HG02571 (cell line): ENCODE data around the gene PPL.

ENCODE experiments used
- ATAC-seq: cut with Tn5 transposase; IDR thresholded peaks from one replicate; pipeline ENCODE4 v1.9.1; 2021; ENCODE audit warnings: mild to moderate bottlenecking, moderate library complexity; ENCODE audit not compliant: unreplicated experiment

The PPL gene

DNA sequence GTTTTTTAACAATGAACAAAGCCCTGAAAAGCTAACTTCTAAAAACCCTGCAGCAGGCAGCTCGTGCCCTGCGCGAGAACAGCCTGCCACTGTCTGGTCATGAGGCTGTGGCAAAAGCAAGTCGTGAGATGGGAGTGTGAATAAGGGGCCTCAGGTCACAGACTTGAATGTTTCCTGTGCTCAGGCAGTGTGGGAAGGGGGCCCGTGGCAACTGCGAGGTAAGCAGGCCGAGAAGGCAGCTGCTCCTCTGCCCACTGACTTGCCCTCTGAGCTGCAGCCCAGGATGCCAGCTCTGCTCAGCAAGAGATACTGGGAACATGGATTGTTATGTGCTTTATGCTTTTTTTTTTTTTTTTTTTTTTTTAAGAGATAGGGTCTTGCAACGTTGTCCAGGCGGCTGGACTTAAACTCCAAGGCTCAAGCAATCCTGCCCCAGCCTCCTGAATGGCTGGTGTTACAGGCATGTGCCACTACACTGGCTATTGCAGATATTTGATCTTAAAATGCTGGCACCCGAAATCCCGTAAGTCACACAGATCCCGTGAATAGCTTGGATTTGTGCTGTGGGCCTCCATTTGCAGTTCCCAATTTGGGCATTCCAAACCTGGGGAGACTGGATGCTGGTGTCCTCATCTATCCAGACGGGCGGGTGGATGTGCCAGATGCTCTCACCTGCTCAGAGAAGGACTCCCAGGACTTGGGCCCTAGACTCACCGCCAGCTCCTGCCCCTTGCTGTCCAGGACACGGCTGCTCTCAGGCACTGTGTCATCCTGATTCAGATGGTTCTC, 45.7 kb downstream of the PPL start:
- ATAC-seq: no peak

DNA sequence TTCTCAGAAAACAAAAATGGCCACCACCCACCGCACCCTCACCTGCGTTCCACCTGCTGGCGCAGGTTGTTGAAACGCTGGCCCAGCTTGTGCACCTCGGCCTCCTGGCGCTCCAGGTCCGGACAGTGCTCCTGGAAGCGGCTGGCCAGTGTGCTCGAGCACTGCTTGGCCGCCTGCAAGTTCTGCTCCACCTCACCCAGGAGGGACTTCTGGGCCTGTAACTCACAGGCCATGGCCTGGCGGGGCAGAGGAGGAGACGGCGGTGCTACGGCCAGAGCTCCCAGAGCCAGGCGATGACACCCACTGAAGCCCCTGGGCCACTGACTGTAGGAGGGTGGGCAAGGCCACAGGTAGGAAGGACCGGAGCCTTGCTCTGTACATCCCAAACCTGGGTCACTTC, 46.3 kb downstream of the PPL start:
- no peak for ATAC-seq

DNA sequence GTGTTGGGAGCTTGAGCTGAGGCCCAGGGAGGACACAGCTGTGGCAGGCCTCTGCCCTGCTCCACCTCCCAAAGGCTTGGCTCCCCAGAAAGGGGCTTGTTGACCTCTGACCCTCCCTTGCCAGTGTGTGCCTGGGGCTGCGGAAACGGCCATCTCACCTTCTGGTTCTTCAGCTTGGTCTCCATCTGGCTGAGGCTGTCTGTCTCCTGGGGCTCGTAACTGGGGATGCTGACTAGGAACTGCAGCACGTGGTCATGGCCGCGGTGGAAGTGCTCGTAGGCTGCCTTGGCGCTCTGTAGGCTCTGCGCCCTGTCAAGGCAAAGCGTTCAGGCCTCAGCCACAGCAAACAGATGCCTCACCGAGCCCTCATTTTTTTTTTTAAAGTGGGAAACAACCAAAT, 46.9 kb downstream of the PPL start:
- no peak for ATAC-seq

DNA sequence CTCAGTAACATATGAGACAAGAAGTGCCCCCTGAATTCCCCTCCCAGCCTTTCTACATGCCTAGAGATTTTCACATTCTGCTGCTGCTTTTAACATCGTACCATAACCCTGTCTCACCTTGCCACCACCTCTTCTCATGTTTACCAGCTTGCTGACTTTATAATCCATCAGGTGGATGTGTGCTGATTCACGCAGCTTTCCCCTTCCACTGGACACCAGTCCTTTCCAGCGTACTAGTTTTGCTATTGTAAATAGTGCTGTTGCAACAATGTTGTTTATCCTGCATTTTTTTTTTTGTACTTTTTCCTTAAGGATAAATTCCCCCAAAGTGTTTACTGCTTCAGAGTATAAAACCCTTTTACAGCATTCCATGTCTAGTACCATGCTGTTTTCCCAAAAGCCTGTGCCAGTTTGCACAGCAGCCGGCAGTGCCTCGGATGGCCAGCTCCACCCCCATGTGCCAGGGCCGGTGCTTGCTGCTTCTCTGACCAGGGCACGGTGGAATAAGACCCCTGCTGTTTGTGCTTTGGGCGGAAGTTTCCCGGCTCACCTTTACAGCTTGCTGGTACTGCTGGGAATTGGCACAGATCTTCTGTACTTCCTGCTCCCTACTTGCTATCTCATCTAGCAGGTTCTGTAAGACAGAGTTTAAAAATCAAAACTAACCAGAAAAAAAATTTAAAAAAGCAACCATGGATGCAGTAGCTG, 48.4 kb downstream of the PPL start:
- ATAC-seq: no peak

DNA sequence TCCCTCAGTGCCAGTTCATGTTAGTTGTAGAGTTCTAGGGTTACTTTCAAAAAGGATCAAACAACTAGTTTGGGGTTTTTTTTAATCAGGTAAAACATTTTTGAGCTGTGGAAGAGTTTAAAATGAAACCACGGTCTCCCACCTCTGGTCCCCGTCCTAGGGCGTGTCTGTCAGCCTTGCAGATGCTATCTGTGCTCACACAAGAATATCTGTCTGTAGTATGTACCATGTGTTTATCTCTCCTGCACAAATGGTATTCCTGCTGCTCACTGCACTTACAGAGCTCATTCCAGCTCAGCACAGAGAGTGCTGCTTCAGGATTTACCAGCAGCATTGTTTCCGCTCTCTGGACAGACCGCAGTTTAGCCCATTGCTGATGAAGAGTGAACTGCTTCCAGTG, 50.8 kb downstream of the PPL start:
- ATAC-seq: no peak

DNA sequence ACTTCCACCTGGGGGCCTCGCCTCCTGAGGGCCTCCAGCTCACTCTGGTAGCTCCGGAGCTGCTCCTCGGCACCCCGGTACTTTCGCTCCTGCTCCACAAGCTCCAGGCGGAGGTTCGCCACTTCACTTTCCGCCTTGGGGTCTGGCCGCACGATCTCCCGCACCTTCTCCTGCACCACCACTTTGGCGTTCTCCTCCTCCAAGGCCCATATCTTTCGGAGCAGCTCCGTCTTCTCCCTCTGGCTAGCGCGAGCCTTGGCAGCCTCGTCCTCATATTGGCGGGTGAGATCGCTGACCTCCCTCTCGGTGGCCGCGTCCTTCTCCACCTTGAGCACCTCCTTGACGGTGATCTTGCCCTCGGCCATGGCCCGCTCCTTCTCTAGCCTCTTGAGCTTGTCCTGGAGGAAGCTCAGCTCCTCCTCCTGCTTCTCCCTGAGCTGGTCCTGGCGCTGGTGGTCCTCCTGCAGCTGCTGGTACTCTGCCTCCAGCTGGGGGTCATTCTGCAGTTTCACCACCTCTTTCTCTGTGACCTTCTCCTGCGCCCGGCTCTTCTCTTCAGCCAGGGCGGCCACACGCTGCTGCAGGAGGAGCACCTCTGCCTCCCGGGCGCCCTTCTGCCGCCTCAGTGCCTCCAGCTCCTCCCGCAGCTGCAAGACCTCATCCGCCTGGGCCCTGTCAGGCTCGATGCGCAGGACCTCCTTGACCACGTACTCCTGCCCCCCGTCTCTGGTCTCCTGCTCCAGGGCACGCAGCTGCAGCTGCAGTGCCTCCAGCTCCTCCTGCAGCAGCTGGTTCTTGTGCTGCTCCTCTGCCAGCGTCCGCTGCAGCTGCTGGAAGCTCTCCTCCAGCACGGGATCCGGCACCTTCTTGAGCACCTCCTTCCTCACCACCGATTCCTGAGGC, 51.7 kb downstream of the PPL start:
- ATAC-seq: no peak

DNA sequence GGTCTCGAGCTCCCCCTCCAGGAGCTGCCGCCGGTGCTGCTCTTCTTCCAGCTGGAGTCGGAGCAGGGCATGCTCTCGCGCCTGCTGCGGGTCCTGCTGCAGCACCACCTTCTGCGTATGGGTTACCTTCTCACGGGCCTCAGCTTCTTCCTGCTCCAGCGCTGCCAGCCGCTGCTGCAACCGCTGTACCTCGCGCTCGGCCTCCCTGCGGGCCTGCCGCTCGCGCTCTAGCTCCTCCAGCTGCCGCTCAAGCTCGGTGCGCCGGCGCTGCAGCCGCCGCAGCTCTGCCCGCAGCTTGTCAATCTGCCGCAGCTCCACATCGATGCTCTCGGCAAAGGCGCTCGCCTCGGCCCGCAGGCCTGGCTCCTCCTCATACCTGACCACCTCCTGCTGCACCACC, 52.7 kb downstream of the PPL start:
- ATAC-seq: no peak

DNA sequence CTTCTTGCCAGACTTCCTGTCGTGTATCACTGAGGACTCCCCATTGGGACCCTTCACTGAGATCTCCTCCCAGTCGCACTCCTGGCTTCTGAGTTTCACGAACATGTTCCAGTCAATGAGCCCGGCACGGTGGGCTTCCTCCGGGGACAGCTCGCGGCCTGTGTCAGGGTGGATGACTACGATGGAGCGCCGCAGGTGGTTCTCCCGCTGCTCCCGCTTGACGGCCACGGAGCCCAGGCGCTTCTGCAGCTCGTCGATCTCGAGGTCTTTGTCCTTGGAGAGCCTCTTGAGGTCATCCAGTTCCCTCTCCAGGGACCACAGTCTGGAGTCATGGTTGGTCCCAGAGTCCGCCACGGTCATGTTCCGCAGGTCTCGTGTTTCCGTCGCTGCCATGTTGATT, 53.4 kb downstream of the PPL start:
- no peak for ATAC-seq

DNA sequence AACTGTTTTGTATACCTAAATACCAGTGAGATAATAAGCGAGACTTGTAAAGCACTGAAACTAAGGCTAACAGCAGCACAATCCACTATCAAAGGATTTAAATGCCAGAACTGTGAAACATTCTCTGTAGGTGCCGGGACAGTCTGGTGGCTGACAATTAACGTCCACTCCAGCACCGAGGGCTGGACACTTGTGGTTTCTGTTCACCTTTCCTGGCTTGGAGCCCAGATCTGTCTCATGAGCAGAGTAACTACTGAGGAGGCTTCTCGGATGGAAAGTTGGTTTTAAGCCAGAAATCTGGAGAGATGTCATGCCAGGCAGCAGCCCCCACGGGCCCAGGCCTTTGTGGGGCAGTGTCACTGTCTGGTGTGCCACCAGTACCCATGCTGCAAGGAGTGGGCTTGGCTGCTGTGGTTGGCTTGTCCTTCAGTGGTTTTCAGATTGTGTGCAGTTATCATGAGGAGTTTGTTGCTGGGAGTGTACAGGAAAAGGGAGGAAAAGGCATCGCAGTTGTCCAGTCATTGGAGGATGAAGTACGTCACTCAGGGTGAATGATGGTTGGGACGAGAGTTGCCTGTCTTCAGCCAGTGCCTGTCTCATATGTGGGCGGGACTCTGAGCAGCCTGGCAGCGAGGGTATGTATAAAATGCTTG, 54.2 kb downstream of the PPL start:
- no peak for ATAC-seq

DNA sequence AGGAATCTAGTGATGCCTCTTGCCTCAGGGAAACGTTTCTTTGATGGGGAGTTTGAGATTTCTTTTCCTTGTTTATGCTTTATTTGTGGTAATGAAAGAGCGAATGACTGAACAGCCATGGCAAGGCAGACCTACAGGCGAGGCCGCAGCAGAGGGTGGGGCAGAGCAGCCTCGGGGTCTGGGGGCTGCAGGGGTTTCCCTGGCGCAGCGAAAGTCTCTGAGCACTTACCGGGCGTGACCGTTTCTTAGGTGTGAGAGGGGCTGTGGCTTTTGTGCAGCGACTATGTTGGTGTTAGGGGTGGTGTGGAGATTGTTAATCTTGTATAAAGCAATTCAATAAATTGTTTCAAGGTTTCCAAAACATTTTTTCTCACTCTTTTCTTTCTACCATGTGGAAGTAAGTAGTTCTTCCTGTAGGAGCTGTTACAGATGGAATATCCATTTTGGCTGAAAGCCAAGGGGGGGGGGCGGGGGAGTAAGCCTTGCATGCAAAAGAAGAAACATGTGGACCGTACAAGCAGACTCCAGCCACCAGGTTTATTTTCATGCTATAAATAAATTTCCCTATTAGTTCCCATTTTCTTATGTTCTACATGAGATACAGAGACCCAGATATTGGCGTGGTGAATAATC, 54.8 kb downstream of the PPL start:
- ATAC-seq: no peak

DNA sequence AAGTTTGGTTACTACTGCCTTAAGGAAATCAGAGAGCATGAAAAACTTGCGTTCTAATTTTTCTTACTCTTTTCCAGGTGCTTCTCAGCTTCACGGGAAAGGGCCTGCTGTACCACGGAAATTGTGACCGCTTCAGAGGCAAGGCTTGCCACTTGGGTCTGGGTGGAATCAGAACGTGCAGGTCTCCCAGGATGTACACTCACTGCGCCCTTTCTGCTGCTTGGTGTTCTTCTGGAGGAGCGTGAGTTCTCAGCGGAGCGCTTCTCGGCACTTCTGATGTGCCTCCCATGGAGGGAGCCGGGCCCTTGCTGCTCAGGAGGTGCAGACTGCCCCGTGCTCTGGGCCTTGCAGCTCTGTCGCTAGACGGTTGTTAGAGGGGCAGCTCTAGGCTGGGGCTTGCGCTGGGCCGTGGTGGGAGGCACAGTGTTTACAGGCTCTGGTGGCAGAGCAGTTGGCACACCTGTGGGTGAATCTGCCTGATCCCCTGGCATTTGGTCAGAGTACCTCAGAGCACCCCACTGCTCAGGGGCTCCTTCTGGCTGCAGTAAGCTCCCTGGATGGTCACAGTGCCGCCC, 56.9 kb downstream of the PPL start:
- ATAC-seq: no peak

DNA sequence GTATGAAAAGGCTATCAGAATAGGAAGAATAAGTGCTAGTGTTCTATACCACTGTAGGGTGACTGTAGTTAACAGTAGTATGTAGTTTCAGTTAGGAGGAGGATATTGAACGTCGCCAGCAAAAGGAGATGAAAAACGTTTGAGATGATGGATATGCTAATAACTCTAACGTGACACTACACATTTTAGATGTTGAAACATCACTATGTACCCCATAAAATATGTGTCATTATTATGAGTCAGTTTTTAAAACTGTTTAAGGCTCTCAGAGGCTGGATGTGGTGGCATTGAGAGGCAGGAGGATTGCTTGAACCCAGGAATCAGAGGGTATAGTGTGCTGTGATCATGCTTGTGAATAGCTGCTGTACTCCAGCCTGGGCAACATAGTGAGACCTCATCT, 57.9 kb downstream of the PPL start:
- ATAC-seq: no peak

DNA sequence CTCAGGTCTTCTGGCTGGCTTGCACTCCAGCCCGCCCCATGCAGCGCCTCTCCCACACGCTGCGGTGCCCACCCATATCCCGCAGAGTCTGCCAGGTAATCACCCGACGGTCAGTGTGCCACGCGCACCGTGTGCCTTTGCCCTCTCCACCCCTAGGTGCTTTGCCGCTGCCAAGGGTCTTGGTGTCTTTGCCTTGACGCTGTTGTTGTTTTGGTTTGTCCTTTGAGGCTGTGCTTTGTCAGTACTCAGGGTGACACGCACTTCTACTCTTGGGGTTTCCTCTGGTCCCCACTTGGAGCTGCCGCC, 59.6 kb downstream of the PPL start:
- no peak for ATAC-seq

DNA sequence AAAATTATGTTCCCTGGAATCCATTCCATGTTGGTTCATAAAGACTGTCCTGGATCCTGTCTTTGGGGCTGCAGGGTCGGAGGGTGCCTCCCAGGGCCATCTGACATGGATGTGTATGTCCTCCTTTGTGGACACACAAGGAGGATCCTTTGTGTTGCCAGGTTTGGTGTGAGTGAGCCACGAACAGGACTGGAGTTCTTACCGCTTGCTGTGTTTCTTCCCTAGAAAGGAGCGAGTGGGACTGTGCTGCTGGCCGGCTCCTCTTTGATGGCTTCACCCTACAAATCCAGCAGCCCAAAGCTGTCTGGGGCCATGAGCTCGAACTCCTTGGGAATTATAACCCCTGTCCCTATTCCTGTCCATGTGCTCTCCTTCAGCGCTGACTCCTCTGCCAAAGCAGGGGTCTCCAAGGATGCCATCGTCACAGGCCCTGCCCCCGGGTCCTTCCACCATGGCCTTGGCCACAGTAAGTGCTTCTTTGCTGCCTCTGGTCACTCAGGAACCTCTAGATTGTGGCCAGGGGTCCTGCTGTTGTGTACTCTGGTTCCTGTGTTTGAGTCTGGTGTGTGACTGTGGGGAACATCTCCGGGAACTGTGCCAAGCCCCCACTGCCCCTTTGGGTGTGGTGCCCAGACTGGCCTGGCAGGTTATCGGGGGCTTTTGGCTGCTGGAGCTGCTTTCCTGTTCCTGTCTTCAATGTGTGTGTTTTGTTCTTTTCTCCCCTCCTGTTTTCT, 60.1 kb downstream of the PPL start:
- ATAC-seq: no peak

DNA sequence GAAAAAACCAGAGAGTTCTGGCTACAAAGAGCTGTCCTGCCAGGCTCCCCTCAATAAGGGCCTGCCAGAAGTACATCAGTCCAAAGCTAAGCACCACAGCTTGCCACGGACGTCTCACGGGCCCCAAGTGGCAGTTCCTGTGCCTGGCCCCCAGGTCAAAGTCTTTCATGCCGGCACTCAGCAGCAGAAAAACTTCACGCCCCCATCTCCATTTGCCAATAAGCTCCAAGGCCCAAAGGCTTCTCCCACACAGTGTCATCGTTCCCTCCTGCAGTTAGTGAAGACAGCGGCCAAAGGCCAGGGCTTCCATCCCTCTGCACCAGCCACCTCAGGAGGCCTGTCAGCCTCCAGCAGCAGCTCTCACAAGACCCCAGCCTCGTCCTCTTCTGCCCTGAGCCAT, 62.3 kb downstream of the PPL start:
- no peak for ATAC-seq

DNA sequence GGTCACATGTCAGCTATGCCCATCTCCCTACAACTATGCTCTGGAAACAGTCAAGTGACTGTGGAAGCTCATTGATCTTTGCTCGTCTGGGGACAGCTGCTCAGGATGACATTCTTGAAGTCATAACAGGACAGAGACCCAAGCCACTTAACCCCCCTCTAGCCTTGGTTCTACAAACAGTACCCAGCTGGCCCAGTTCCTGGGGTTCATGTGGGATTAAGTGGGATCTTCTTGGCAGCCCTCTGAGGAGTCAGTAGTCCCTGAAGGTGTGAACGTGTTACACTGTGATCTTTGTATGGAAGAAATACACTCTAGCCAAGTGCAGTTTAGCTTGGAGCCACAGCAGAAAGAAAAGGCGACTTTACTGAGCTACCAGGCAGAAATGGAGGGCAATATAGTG, 63.9 kb downstream of the PPL start:
- no peak for ATAC-seq

DNA sequence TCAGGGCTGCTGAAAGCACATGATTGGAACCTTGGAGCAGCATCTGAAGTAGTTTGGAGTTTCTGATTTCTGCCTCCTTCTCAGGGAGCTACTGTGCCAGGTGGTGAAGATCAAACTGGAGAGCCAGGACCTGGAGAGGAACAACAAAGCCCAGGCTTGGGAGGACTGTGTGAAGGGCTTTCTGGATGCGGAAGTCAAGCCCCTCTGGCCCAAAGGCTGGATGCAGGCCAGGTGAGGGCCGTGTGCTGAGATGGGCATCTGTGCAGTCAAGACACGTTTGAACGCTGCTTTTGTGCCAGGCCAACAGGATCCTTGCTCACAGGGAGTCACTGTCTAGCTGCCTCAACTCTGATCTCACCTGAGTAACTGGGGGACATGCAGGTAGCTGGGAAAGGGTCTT, 65.9 kb downstream of the PPL start:
- ATAC-seq: no peak

DNA sequence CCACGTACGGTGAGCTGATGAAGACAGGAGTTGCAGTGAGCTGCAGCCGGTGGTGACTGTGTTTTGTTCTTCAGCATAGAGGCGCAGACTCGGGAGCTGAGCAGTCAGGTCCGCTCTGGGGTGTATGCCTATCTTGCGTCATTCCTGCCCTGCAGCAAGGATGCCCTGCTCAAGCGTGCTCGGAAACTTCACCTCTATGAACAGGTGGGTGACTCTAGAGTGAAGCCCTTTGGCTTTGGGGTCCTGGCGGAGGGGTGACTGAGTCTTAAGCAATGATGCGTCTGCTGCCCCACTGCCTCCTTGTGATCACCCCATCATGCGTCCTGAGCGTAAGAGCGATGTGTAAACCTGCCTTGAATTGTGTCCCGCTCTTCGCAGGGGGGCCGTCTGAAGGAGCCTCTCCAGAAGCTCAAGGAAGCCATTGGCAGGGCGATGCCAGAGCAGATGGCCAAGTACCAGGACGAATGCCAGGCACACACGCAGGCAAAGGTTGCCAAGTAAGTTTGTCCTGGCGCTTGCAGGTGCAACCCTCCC, 66.7 kb downstream of the PPL start:
- ATAC-seq: no peak

DNA sequence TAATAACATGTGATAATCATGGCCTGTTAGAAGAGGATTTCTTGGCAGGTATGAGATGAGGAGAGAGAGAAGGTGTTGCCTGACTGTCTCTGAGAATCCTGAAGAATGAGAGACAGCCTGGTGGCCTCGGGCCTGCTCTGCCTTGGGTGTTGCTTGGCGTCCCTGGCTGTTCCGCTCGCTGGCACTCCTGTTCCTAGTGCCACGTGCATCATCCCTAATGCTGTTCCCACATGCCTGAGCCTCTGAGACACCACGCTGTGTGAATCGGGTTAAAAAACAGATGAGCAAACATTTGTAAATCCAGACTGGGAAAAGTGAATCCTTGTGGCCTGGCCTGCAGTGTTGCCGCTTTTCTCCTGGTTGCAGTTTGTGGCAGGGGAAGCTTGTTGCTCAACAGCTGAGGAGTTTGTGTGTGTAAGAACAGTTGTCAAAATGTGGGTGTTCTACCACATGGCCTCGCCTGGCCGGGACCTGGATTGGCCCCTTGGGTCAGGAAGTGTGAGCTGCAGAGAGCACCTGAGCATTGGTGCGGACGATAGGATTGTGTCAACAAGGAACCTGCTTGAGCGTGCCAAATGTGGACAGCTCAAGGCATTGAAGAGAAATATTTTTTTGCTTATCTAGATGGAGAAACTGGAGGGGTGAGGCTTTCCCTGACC, 67.7 kb downstream of the PPL start:
- no peak for ATAC-seq
